Sigmoid colon (tissue), 7 donors: Measurements from ENCODE around the gene SBF2. TPM values are rescaled to one million over a fixed set of nuclear protein-coding genes. Genes with fewer than 3 reads are reported as not detected.

Source experiments
- DNase-seq: peaks from one replicate; pipeline ENCODE4 v3.0.0-alpha.2; 2019
- H3K27ac ChIP-seq, 4 donors: fragments of 200-600 bp; sonication (generic); one replicate each; pipeline ENCODE4 v1.5.1; 2016 to 2019; ENCODE audit warnings: mild to moderate bottlenecking in 1 of 4
- H3K27me3 ChIP-seq, 3 donors: fragments of 200-600 bp; sonication (generic); one replicate each; pipeline ENCODE4 v1.5.1; 2019; ENCODE audit warnings: mild to moderate bottlenecking in 1 of 3
- H3K36me3 ChIP-seq, 4 donors: fragments of 200-600 bp; sonication (generic); one replicate each; pipeline ENCODE4 v1.5.1; 2016 to 2019
- H3K4me1 ChIP-seq, 4 donors: fragments of 200-600 bp; sonication (generic); one replicate each; pipeline ENCODE4 v1.5.1; 2017 to 2019
- H3K4me3 ChIP-seq, 4 donors: fragments of 200-600 bp; sonication (generic); one replicate each; pipeline ENCODE4 v1.5.1; 2017 to 2019; ENCODE audit warnings: mild to moderate bottlenecking in 2 of 4, moderate library complexity in 1 of 4
- H3K9me3 ChIP-seq, 4 donors: fragments of 200-600 bp in 3 of 4; sonication (generic) in 3 of 4; one replicate each; pipeline versions ENCODE4 v1.5.1 to v1.6.1; 2013 to 2019
- EP300 ChIP-seq, 4 donors: sonication (generic); formaldehyde crosslinking; IDR thresholded peaks; one replicate each; pipeline ENCODE4 v1.6.1; 2017; ENCODE audit warnings: antibody characterized with exemption in 4 of 4
- POLR2A ChIP-seq, 2 donors: fragments of 450-650 bp; IDR thresholded peaks; one replicate each; pipeline ENCODE4 v1.6.1; 2016; ENCODE audit warnings: antibody characterized with exemption in 2 of 2, mild to moderate bottlenecking in 2 of 2, moderate library complexity in 2 of 2
- POLR2AphosphoS5 ChIP-seq, 4 donors: sonication (generic); formaldehyde crosslinking; IDR thresholded peaks; one replicate each; pipeline ENCODE4 v1.6.1; 2017; ENCODE audit warnings: antibody characterized with exemption in 4 of 4
- WGBS, 2 donors: extraction: QIAGEN DNeasy Blood & Tissue Kit; methylation state at CpG; one replicate each; pipeline ENCODE4 v1.1.7; 2013; 5-methylcytosine and 5-hydroxymethylcytosine counted together
- intact Hi-C: fragments of 100-400 bp; cut with DNase I; formaldehyde crosslinking; loops from one replicate; pipeline ENCODE4 v1.15.1; 2023
- polyA plus RNA-seq, 3 donors: library from polyadenylated mRNA; stranded (reverse); fragments of 200-250 nt; gene quantifications; one replicate each; pipeline ENCODE4 v1.2.3, GENCODE V29; 2013
- total RNA-seq, 4 donors: library from RNA; depleted of rRNA; stranded (reverse); fragments of >200 nt; gene quantifications; one replicate each; pipeline ENCODE4 v1.1.0, GENCODE V29; 2016
- TF ChIP-seq, protein P1 (sequence below), 4 experiments: fragments of 450-650 bp in 3 of 4; fragments of 200-600 bp in 1 of 4; IDR thresholded peaks; one replicate each; pipeline ENCODE4 v1.5.1; 2016 to 2019; ENCODE audit warnings: antibody characterized with exemption in 4 of 4, mild to moderate bottlenecking in 3 of 4, moderate library complexity in 2 of 4
- donor health status: healthy with polysubstance abuse.
- donor health status: Bipolar disorder and iron deficiency.
- donor health status: healthy.

SBF2 gene
- total and polyA plus RNA-seq, 7 donors, result 9.5 to 67.5 (median 47.1) TPM

DNA sequence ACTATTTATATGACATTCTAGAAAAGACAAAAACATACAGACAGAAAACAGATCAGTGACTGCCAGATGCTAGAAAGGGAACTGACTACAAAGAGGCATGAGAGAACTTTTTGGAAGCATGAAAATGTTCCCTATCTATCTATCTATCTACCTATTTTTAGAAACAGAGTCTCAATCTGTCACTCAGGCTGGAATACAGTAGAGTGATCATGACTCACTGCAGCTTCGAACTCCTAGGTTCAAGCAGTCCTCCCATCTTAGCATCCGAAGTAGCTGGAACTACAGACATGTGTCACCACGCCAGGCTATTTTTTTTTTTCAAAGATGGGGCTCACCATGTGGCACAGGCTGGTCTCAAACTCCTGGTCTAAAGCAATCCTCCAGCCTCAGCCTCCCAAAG, 6.9 kb downstream of the SBF2 start:
- TF ChIP-seq EP300 (IDR thresholded peaks at IDR 0.05) (no peak), POLR2A (IDR thresholded peaks at IDR 0.05) (no peak), POLR2AphosphoS5 (IDR thresholded peaks at IDR 0.05) (no peak)
- TF ChIP-seq, protein P1, sequence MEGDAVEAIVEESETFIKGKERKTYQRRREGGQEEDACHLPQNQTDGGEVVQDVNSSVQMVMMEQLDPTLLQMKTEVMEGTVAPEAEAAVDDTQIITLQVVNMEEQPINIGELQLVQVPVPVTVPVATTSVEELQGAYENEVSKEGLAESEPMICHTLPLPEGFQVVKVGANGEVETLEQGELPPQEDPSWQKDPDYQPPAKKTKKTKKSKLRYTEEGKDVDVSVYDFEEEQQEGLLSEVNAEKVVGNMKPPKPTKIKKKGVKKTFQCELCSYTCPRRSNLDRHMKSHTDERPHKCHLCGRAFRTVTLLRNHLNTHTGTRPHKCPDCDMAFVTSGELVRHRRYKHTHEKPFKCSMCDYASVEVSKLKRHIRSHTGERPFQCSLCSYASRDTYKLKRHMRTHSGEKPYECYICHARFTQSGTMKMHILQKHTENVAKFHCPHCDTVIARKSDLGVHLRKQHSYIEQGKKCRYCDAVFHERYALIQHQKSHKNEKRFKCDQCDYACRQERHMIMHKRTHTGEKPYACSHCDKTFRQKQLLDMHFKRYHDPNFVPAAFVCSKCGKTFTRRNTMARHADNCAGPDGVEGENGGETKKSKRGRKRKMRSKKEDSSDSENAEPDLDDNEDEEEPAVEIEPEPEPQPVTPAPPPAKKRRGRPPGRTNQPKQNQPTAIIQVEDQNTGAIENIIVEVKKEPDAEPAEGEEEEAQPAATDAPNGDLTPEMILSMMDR (IDR thresholded peaks at IDR 0.05), result no peak
- intact Hi-C loops, result no loop called here
- Histone ChIP-seq H3K9me3 (no peaks in the 10 kb centered on the region), H3K36me3 (no peaks in the 10 kb centered on the region), H3K27me3 (no peaks in the 10 kb centered on the region), H3K4me3 (no peak overlapping the region), H3K4me1 (peaks cover 0 to 46% (median 29%) of the 10 kb centered on the region in 4 donors), H3K27ac (no peak overlapping the region)
- 83 to 90% methylated on average over 3 of the region's 3 CpGs for WGBS, 2 donors
- no peak for DNase-seq

DNA sequence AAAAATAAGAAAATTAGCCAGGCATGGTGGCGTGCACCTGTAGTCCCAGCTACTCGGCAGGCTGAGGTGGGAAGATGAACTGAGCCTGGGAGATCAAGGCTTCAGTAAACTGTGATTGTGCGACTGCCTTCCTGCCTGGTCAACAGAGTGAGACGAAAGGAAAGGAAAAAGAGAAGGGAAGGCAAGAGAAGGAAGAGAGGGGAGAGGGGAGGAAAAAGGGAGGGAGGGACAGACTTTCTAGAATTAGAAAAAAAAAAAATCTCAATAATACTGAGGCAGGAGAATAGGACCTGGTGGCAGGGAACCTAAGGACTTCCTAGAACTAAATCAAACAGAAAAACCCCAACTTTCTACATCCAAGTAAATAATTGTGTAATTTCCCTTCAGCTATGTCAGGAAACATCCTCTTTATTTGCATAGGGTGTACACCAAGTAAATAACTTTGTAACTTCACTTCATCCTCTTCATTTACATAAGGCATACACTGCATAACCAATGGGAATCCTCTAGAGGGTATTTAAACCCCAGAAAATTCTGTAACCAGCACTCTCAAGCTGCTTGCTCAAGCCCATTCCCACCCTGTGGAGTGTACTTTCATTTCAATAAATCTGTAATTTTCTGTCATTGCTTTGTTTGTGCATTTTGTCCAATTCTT, 8.7 kb downstream of the SBF2 start:
- 79 to 86% methylated on average over 4 of the region's 4 CpGs for WGBS, 2 donors
- no peaks in the 10 kb centered on the region for H3K27me3 ChIP-seq
- H3K4me1 ChIP-seq, result peaks cover 0 to 31% (median 17%) of the 10 kb centered on the region in 4 donors
- no peak for DNase-seq
- no peaks in the 10 kb centered on the region for H3K36me3 ChIP-seq
- intact Hi-C loops, result no loop called here
- no peaks in the 10 kb centered on the region for H3K9me3 ChIP-seq
- H3K4me3 ChIP-seq, result no peak overlapping the region
- TF ChIP-seq POLR2A (IDR thresholded peaks at IDR 0.05), result no peak
- no peak for TF ChIP-seq EP300 (IDR thresholded peaks at IDR 0.05)
- TF ChIP-seq POLR2AphosphoS5 (IDR thresholded peaks at IDR 0.05), result no peak
- TF ChIP-seq, protein P1 (IDR thresholded peaks at IDR 0.05), result no peak
- H3K27ac ChIP-seq, result no peak overlapping the region

DNA sequence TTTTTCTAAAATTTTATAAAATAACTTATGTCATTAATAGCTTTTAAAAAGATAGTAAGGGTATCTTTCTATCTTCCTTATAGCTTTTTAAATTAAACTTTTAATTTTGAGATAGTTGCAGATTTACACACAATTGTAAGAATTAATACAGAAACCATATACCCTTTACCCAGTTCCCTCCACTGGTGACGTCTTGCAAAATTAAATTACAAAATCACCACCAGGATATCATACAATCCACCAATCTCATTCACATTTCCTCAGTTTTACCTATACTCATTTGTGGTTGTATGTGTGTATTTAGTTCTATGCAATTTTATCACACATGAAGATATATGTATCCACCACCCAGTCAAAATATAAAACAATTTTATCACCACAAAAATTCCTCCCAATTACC, 10.0 kb downstream of the SBF2 start:
- Histone ChIP-seq H3K4me1 (peaks cover 0 to 22% (median 8%) of the 10 kb centered on the region in 4 donors), H3K36me3 (no peaks in the 10 kb centered on the region), H3K9me3 (no peaks in the 10 kb centered on the region), H3K27me3 (no peaks in the 10 kb centered on the region), H3K27ac (no peak overlapping the region), H3K4me3 (no peak overlapping the region)
- intact Hi-C loops, result no loop called here
- DNase-seq, result no peak
- WGBS, 2 donors, result 76 to 82% methylated on average over 1 of the region's 1 CpG
- TF ChIP-seq POLR2AphosphoS5 (IDR thresholded peaks at IDR 0.05) (no peak), POLR2A (IDR thresholded peaks at IDR 0.05) (no peak)

GRCh38 chr11:10282117-10282516, 11.9 kb downstream of the SBF2 start:
- intact Hi-C loops, result no loop called here
- peaks cover 0 to 9% (median under 1%) of the 10 kb centered on the region in 4 donors for H3K4me1 ChIP-seq

GRCh38 chr11:10275714-10276113, 18.3 kb downstream of the SBF2 start:
- H3K27me3 ChIP-seq, result no peaks in the 10 kb centered on the region
- DNase-seq, result no peak
- intact Hi-C loops, result no loop called here
- peaks cover 0 to 17% (median 12%) of the 10 kb centered on the region in 4 donors for H3K4me1 ChIP-seq
- H3K36me3 ChIP-seq, result no peaks in the 10 kb centered on the region
- no peak overlapping the region for H3K27ac ChIP-seq
- H3K4me3 ChIP-seq, result no peak overlapping the region
- TF ChIP-seq EP300 (IDR thresholded peaks at IDR 0.05) (no peak), POLR2A (IDR thresholded peaks at IDR 0.05) (no peak), POLR2AphosphoS5 (IDR thresholded peaks at IDR 0.05) (no peak)
- TF ChIP-seq, protein P1 (IDR thresholded peaks at IDR 0.05), result no peak
- H3K9me3 ChIP-seq, result no peaks in the 10 kb centered on the region

More at GRCh38 chr11:10282117-10282516, 11.9 kb downstream of the SBF2 start:
- TF ChIP-seq POLR2A (IDR thresholded peaks at IDR 0.05), result no peak
- H3K36me3 ChIP-seq, result no peaks in the 10 kb centered on the region
- no peak overlapping the region for H3K4me3 ChIP-seq
- DNase-seq, result no peak
- H3K27me3 ChIP-seq, result no peaks in the 10 kb centered on the region
- H3K9me3 ChIP-seq, result no peaks in the 10 kb centered on the region
- no peak overlapping the region for H3K27ac ChIP-seq

DNA sequence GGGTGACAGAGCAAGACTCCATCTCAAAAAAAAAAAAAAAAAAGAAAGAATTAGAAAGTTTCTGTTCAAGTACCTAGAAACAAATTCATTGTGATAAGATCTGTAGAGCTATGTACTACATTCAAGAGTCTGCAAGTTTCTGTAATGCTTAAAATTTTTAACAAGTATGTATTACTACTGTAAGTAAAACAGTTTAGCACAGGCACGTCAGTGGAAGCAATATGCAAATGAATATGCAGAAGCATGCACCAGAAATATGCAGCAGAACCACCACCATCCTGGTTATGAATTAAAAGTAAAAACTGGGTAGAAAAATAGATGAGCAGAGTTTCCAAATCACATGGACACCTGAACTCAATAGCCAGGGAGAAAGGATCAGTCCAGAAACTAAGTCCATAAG, 19.3 kb downstream of the SBF2 start:
- Histone ChIP-seq H3K9me3 (no peaks in the 10 kb centered on the region), H3K4me3 (no peak overlapping the region), H3K36me3 (no peaks in the 10 kb centered on the region), H3K27ac (no peak overlapping the region), H3K27me3 (no peaks in the 10 kb centered on the region), H3K4me1 (peaks cover 0 to 17% (median 12%) of the 10 kb centered on the region in 4 donors)
- 60 to 80% methylated on average over 1 of the region's 1 CpG for WGBS, 2 donors
- TF ChIP-seq, protein P1 (IDR thresholded peaks at IDR 0.05), result no peak
- TF ChIP-seq EP300 (IDR thresholded peaks at IDR 0.05), result no peak
- no peak for TF ChIP-seq POLR2A (IDR thresholded peaks at IDR 0.05)
- TF ChIP-seq POLR2AphosphoS5 (IDR thresholded peaks at IDR 0.05), result no peak
- intact Hi-C loops, result no loop called here
- DNase-seq, result no peak
